Psoas muscle (tissue), 8 donors: ENCODE measurements around the gene SSBP4. TPM values are rescaled to one million over a fixed set of nuclear protein-coding genes. Genes with fewer than 3 reads are reported as not detected.

Experiments used
- ATAC-seq, 4 donors: fragments of 200-7000 bp; cut with Tn5 transposase; one replicate each; pipeline ENCODE4 v1.9.1; 2020; ENCODE audit warnings: moderate library complexity in 3 of 4, mild to moderate bottlenecking in 2 of 4
- DNase-seq, 2 donors: peaks; one replicate each; pipeline ENCODE4 v3.0.0-alpha.2; 2020
- H3K27ac ChIP-seq: fragments of 200-600 bp; one replicate; pipeline ENCODE4 v1.8.0; 2022
- H3K27me3 ChIP-seq, 3 donors: fragments of 200-600 bp in 1 of 3; one replicate each; pipeline versions ENCODE4 v1.6.1 to v1.8.0; 2013 to 2022; ENCODE audit warnings: low read length in 2 of 3, mild to moderate bottlenecking in 2 of 3, moderate library complexity in 1 of 3; ENCODE audit not compliant: insufficient read depth in 3 of 3
- H3K36me3 ChIP-seq, 2 donors: fragments of 200-600 bp in 1 of 2; one replicate each; pipeline versions ENCODE4 v1.6.1 to v1.8.0; 2013 to 2022; ENCODE audit warnings: low read depth in 1 of 2, mild to moderate bottlenecking in 1 of 2, moderate library complexity in 1 of 2; ENCODE audit not compliant: insufficient read depth in 1 of 2
- H3K4me1 ChIP-seq: fragments of 200-600 bp; one replicate; pipeline ENCODE4 v1.8.0; 2022
- H3K4me3 ChIP-seq: fragments of 200-600 bp; one replicate; pipeline ENCODE4 v1.8.0; 2022; ENCODE audit warnings: mild to moderate bottlenecking
- H3K9me3 ChIP-seq: fragments of 200-600 bp; one replicate; pipeline ENCODE4 v1.8.0; 2022
- WGBS, 3 donors: extraction: QIAGEN DNeasy Blood & Tissue Kit; methylation state at CpG; one replicate each; pipeline versions ENCODE4 v1.1.6 to v1.1.7; 2013; 5-methylcytosine and 5-hydroxymethylcytosine counted together
- intact Hi-C, 2 donors: fragments of 100-400 bp; cut with DNase I; formaldehyde crosslinking; loops; one replicate each; pipeline versions ENCODE4 v1.11.0 to v1.14.2; 2022
- polyA plus RNA-seq, 3 donors: library from polyadenylated mRNA; stranded (reverse); fragments of 200-250 nt; gene quantifications; one replicate each; pipeline ENCODE4 v1.2.3, GENCODE V29; 2013
- total RNA-seq, 4 donors: library from RNA; stranded (reverse); fragmentation: NEBNext Ultra II Directional in 2 of 4; extraction: Animal tissue kit (Norgen Biotek cat#: 25700) in 2 of 4; gene quantifications; one replicate each; pipeline versions ENCODE4 v1.2.1 to v1.2.4, GENCODE V29; 2021 to 2023
- TF ChIP-seq, protein P1 (sequence below): fragments of 200-600 bp; IDR thresholded peaks from one replicate; pipeline ENCODE4 v1.8.0; 2022; ENCODE audit warnings: antibody characterized with exemption
- donor health status: healthy with polysubstance abuse.
- donor health status: DM: no; HTN: no; CAD: no; lungs with moderate emphysema.
- donor health status: Bipolar disorder and iron deficiency.
- donor health status: healthy.
- donor health status: DM: yes; HTN: yes; CAD: no.
- donor health status: DM: no; HTN: no; CAD: no.
- donor health status: DM: no; HTN: no; CAD: no.
- donor health status: DM: yes; HTN: yes; CAD: no.

SSBP4 gene
- total and polyA plus RNA-seq, 7 donors = 25.8 to 46.1 (median 29.3) TPM

DNA sequence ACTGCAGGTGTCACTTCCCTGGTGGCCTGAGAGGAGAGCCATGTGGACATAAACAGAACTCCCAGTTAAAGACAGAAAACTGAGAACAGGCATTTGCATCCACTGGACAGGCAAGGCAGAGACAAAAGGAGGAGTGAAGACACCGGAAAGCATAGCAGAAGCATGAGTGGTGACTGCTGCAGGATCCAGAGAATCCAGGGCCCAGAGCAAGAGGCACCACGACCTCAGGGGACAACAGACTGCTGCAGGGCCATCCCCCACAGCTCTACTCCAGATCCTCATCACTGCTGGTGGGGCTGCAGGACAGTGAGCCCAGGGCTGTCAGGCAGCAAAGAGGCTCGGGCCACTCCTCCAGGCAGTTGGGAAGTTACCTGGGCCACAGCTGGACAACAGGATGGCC lies 33.2 kb downstream of the SSBP4 start:
- H3K36me3 ChIP-seq = peaks cover 9 to 75% of the 10 kb centered on the region in 2 donors
- intact Hi-C loops = loop anchor here (5.0 to 10.0 kb wide), 4 partner anchors 105 to 395 kb away; partner anchors contain the start of gene KXD1 (in 1 of the 2)
- 69 to 77% (median 76%) methylated on average over 3 of the region's 3 CpGs for WGBS, 3 donors

DNA sequence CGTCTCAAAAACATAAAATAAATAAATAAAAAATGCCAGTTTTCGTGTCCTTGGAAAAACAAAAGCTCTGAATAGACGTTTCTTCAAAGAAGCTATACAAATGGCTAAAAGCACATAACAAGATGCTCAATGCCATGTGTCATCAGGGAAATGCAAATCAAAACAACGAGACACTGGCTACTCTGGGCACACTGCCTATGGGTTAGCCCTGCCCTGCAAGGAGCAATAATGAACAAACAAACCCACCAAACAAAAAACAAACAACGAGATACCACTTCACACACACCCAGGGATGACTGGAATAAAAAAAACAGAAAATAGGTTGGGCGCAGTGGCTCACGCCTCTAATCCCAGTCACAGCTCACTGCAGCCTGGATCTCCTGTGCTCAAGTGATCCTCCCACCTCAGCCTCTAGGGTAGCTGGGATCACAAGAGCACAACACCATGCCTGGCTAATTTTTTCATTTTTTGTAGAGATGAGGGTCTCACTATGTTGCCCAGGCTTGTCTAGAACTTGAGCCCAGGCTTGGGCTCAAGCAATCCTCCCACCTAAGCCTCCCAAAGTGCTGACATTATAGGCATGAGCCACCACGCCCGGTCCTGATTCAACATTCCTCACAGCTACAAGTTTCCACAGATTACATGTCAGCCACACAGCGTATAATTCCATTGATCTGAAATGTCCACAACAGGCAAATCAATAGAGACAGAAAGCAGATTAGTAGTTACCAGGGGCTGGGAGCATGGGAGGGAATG lies 34.2 kb downstream of the SSBP4 start:
- intact Hi-C loops = loop anchor here (5.0 to 10.0 kb wide), 4 partner anchors 104 to 394 kb away; partner anchors contain the start of gene KXD1 (in 1 of the 2)
- peaks cover 9 to 68% of the 10 kb centered on the region in 2 donors for H3K36me3 ChIP-seq
- no peak for ATAC-seq
- TF ChIP-seq, protein P1, sequence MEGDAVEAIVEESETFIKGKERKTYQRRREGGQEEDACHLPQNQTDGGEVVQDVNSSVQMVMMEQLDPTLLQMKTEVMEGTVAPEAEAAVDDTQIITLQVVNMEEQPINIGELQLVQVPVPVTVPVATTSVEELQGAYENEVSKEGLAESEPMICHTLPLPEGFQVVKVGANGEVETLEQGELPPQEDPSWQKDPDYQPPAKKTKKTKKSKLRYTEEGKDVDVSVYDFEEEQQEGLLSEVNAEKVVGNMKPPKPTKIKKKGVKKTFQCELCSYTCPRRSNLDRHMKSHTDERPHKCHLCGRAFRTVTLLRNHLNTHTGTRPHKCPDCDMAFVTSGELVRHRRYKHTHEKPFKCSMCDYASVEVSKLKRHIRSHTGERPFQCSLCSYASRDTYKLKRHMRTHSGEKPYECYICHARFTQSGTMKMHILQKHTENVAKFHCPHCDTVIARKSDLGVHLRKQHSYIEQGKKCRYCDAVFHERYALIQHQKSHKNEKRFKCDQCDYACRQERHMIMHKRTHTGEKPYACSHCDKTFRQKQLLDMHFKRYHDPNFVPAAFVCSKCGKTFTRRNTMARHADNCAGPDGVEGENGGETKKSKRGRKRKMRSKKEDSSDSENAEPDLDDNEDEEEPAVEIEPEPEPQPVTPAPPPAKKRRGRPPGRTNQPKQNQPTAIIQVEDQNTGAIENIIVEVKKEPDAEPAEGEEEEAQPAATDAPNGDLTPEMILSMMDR = no peak
- no peak overlapping the region for H3K27ac ChIP-seq
- H3K9me3 ChIP-seq = no peaks in the 10 kb centered on the region
- no peaks in the 10 kb centered on the region for H3K27me3 ChIP-seq
- H3K4me3 ChIP-seq = no peak overlapping the region
- H3K4me1 ChIP-seq = peaks cover 27% of the 10 kb centered on the region
- WGBS, 3 donors = 77 to 92% (median 78%) methylated on average over 10 of the region's 10 CpGs
- no peak for DNase-seq

More for the DNA sequence above, 33.2 kb downstream of the SSBP4 start:
- H3K9me3 ChIP-seq = no peaks in the 10 kb centered on the region
- H3K27me3 ChIP-seq = no peaks in the 10 kb centered on the region
- DNase-seq = no peak
- peaks cover 25% of the 10 kb centered on the region for H3K4me1 ChIP-seq
- no peak for ATAC-seq
- TF ChIP-seq, protein P1 = no peak
- H3K4me3 ChIP-seq = no peak overlapping the region
- H3K27ac ChIP-seq = no peak overlapping the region

GRCh38 chr19:18456279-18456678 lies 37.1 kb downstream of the SSBP4 start:
- ATAC-seq (no peak), DNase-seq (no peak)
- Histone ChIP-seq H3K4me1 (peaks cover 44% of the 10 kb centered on the region), H3K4me3 (no peak overlapping the region), H3K36me3 (peaks cover 5 to 51% of the 10 kb centered on the region in 2 donors), H3K27ac (peak overlapping the region; percentile 88), H3K27me3 (no peaks in the 10 kb centered on the region), H3K9me3 (no peaks in the 10 kb centered on the region)
- TF ChIP-seq, protein P1 = no peak
- 60 to 77% (median 65%) methylated on average over 4 of the region's 4 CpGs for WGBS, 3 donors
- intact Hi-C loops = loop anchor here in 1 of 2 donors (10.0 kb wide), 2 partner anchors 219 to 389 kb away; no protein-coding TSS in a partner anchor

DNA sequence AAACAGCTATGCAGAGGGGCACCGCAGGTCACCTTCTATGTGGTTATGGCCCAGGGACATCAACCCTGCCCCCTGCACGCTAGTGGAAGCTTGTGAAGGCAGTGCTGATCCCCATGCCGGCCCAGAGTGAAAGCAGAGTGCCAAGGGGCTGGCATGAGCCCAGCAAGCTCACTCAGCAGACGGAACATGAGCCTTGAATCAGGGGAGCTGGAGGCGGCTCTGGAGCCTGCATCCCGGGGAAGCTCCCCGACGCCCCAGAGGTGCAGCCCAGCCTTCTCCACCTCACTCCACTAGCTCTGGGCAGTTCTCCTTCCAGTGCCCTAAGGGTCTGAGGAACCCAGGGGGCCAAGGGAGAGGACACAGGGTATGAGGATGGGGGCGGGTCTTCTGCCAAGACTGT lies 37.8 kb downstream of the SSBP4 start:
- DNase-seq = peak; percentile 76 to 88
- peaks cover 45% of the 10 kb centered on the region for H3K4me1 ChIP-seq
- 29 to 39% (median 33%) methylated on average over 9 of the region's 9 CpGs for WGBS, 3 donors
- intact Hi-C loops = loop anchor here in 1 of 2 donors (10.0 kb wide), 2 partner anchors 218 to 388 kb away; no protein-coding TSS in a partner anchor
- peak overlapping the region; percentile 88 for H3K27ac ChIP-seq
- peaks cover 5 to 48% of the 10 kb centered on the region in 2 donors for H3K36me3 ChIP-seq
- no peak overlapping the region for H3K4me3 ChIP-seq
- H3K27me3 ChIP-seq = no peaks in the 10 kb centered on the region
- ATAC-seq = peak; percentile 23 to 50 (median 38)
- H3K9me3 ChIP-seq = no peaks in the 10 kb centered on the region
- TF ChIP-seq, protein P1 = no peak
